ENCODE results near the gene NKG7.

The NKG7 gene

GRCh38 chr19:51361239-51361638, 11.2 kb downstream of the NKG7 start:
- DNase-seq (ENCODE audit: low read depth) = no peak

- DNase-seq (ENCODE audit: low read depth) = no peak
Measured at GRCh38 chr19:51359294-51359693, 13.2 kb downstream of the NKG7 start.

- DNase-seq (ENCODE audit: low read depth) = no peak
Measured at GRCh38 chr19:51357952-51358351, 14.5 kb downstream of the NKG7 start.

- DNase-seq (ENCODE audit: low read depth) = no peak
Measured at GRCh38 chr19:51356159-51356801, 16.2 kb downstream of the NKG7 start.

GRCh38 chr19:51354742-51355148, 17.7 kb downstream of the NKG7 start:
- DNase-seq (ENCODE audit: low read depth) = no peak

GRCh38 chr19:51354103-51354741, 18.2 kb downstream of the NKG7 start:
- DNase-seq (ENCODE audit: low read depth) = no peak

GRCh38 chr19:51352783-51353360, 19.6 kb downstream of the NKG7 start:
- no peak for DNase-seq (ENCODE audit: low read depth)

GRCh38 chr19:51351266-51351990, 21.0 kb downstream of the NKG7 start:
- DNase-seq (ENCODE audit: low read depth) = no peak

- no peak for DNase-seq (ENCODE audit: low read depth)
Measured at GRCh38 chr19:51347209-51347928, 25.1 kb downstream of the NKG7 start.

- no peak for DNase-seq (ENCODE audit: low read depth)
Measured at GRCh38 chr19:51346742-51347141, 25.7 kb downstream of the NKG7 start.

- DNase-seq (ENCODE audit: low read depth) = no peak
Measured at GRCh38 chr19:51345076-51345620, 27.3 kb downstream of the NKG7 start.

GRCh38 chr19:51342631-51343569, 29.6 kb downstream of the NKG7 start:
- DNase-seq (ENCODE audit: low read depth) = no peak

- no peak for DNase-seq (ENCODE audit: low read depth)
Measured at GRCh38 chr19:51341976-51342580, 30.4 kb downstream of the NKG7 start, which contains the start of gene VSIG10L. Gene VSIG10L, minus strand, starts transcription at chr19:51342139. Its CDS starts 15 bp downstream, at chr19:51342124.

- DNase-seq (ENCODE audit: low read depth) = no peak
Measured at GRCh38 chr19:51341066-51341465, 31.4 kb downstream of the NKG7 start.

GRCh38 chr19:51339687-51340656, 32.5 kb downstream of the NKG7 start:
- peak; percentile 83 for DNase-seq (ENCODE audit: low read depth)

- DNase-seq (ENCODE audit: low read depth) = no peak
Measured at GRCh38 chr19:51339313-51339686, 33.2 kb downstream of the NKG7 start.

- DNase-seq (ENCODE audit: low read depth) = peak; percentile 76
Measured at GRCh38 chr19:51338563-51339312, 33.7 kb downstream of the NKG7 start.

GRCh38 chr19:51337861-51338562, 34.4 kb downstream of the NKG7 start:
- no peak for DNase-seq (ENCODE audit: low read depth)

All from stimulated activated CD8-positive, alpha-beta memory T cell treated with anti-CD3 and anti-CD28 coated beads, Interleukin-12 subunit alpha, Interleukin-12 subunit beta, amount 100 ng/mL, for 4 hours (primary cell).